T-helper 2 cell treated with Interferon-gamma antibody and Interleukin-4, amounts not matched to agents 100 ng/mL and 5 ng/mL, for 36 hours (primary cell): ENCODE data around the gene IL1A. TPM values are rescaled to one million over a fixed set of nuclear protein-coding genes. Genes with fewer than 3 reads are reported as not detected.

Experiments used
- intact Hi-C: fragments of 100-400 bp; cut with micrococcal nuclease; formaldehyde crosslinking; loops from one replicate; pipeline ENCODE4 v1.15.1; 2023
- total RNA-seq: library from RNA; stranded (reverse); gene quantifications from 2 replicates; pipeline ENCODE4 v1.2.3, GENCODE V29; 2022

Gene IL1A
- total RNA-seq, 1 donor from 2014 or later = 0.73 TPM

DNA sequence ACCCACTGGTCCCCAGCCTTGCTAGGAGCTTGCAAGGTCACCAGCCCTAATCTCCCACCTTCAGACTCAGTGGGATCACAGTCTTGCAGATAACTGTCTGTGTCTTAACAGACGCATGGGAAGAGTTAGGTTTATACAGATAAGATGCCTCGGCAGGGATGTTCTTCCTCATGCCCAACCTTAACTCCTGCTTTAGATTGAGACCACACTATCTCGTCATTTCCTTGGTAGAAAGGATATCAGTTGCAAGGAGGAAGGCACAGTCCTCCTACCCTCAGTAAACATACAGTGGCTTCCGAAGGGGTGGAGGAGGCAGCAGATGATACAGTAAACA lies 56.3 kb downstream of the IL1A start:
- intact Hi-C loops = no loop called here

DNA sequence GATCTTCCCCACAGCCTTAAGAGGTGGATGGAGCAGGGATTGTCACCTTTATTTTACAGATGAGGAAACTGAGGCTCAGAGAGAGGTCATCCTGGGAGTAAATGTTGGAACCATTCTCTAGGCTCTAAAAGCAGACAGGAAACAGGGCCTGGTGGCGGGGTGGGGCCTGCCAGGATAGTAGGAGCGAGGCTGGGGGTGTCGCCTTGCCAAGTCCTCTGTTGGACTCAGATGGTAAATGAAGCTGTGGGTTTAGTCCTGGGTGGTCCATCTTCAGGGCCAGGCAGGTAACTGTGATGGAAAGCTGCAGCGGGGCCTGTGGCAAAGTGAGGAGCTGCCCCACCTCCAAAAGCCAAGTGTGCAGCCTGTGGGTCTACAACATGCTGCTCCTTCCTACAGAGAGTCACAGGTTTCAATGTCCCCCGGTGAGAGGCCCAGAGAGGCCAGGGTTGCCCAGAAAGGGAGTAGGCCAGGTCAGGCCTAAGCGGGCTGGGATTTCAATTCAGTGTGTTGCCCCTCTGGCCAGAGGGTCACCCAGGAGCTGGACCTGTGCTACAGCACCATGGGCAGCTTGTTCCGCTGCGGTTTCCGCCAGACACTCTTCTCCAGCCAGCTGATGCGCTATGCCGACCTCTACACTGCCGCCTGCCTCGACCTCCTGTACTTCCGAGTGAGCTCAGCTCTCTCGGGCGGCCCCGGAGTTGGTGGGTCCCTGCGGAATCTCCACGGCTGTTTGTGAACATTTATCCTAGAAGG lies 56.8 kb downstream of the IL1A start:
- intact Hi-C loops = loop anchor here (2.0 kb wide), 2 partner anchors 37 to 247 kb away; partner anchors contain the start of gene CKAP2L

DNA sequence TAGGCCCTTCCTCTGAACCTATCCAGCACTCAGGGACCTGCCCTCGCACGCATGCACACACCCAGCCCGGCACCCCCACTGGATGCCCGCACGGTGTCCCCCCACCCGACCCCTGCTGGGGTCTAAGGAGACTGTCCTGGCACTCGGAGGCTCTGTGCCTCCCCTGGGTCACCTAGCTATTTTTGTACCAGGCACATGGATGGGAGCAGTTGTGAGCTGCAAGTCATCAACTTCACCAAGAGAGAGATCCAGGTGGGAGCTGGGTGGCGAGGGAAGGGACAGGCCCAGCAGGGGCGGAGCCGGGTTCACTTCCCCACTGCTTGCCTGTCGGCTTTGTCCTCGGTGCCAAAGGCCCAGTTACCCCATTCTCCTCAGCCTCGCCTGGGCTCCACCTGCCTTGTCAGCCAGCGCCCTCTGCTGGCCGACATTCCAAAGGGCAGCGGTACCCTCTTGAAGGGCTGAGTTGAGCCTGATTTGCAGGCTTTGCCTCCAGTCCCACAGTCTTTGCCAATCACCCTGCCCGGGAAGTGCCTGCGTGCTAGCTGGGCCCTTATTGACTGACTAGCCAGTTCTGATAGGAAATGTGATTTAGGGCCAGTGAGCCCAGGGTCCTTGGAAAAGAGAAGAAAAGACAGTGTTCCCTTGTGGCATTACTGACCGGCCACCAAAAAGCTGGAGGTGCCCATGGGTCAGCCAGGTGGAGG lies 57.7 kb downstream of the IL1A start:
- intact Hi-C loops = loop anchor here (1.0 to 2.0 kb wide), 7 partner anchors 35 to 246 kb away; partner anchors contain the start of genes CHCHD5, CKAP2L and SLC20A1

GRCh38 chr2:112725545-112726457 lies 58.5 kb downstream of the IL1A start:
- intact Hi-C loops = loop anchor here (1.0 to 2.0 kb wide), 7 partner anchors 34 to 245 kb away; partner anchors contain the start of genes CHCHD5, CKAP2L and SLC20A1

DNA sequence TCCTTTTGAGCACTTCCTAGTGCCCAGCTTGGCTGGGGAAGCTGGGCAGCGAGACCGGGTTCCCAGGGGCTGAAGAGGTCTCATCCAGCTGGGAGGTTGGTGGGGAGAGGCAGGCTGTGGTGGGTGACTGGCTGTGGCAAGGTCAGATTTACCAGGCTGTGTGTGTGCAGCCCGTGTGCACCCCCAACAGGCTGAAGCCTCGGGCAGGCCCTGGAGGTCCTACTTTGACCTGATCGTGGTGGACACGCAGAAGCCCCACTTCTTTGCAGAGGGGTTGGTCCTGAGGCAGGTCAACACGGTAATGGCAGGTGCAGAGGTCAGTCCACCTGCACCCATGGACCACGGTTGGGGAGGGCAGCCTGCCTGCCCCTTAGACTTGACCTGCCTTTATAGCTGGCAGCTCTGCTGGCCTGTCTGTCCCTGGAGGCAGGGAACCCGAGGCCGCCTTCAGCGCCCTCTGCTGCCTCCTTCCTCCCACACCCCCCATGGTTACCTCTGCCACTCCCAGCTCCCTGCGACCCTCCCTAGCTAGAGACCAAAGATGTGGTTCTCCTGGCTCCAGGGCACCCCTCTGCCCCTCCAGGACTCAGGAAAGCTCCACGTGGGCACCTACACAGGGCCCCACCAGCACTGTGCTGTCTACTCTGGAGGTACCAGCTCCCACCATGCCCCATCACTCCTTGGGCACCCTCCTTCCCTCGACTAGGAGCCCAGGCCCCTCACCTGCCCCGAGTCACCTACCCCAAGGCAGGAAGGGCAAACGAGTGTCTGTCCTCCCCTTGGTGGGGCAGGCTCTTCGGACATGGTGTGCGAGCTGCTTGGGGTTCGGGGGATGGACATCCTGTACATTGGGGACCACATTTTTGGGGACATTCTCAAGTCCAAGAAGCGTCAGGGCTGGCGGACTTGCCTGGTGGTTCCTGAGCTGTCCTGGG lies 59.4 kb downstream of the IL1A start:
- intact Hi-C loops = no loop called here

DNA sequence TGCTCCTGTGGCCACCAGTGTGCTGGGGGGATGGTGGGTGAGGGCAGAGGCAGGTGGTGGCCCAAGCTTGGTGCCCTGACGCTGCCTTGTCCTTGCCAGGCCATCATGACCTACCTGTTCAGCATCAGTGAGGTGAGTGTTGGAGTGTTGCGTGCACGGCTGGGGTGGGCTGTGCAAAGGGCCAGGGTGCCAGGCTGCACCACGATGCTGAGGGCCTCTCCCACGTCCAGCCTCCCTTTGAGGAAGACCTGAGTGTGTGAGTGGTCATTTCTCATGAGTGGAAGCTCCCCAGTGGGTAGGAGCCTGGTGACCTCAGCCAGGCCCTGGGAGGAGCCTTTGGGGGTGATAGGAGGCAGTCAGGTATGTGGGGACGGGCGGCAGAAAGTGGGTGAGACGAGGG lies 60.3 kb downstream of the IL1A start:
- intact Hi-C loops = no loop called here

Other genes with a start within 250 kb of the IL1A start
- gene POLR1B, start 242.0 kb downstream of the IL1A start, total RNA-seq = 45.3 and 46.9 TPM in 2 replicates
- 29.1 and 36.0 TPM in 2 replicates for gene CHCHD5, start 199.9 kb downstream of the IL1A start, total RNA-seq
- gene SLC20A1, start 138.6 kb downstream of the IL1A start, total RNA-seq = 156 and 161 TPM in 2 replicates
- gene NT5DC4, start 63.5 kb downstream of the IL1A start, total RNA-seq = not detected in 2 replicates
- 43.2 and 49.6 TPM in 2 replicates for gene CKAP2L, start 19.9 kb downstream of the IL1A start, total RNA-seq
- not detected in 2 replicates for gene IL1B, start 52.3 kb upstream of the IL1A start, total RNA-seq
- gene IL37, start 126.7 kb upstream of the IL1A start, total RNA-seq = not detected in 2 replicates
- not detected in 2 replicates for gene IL36G, start 193.5 kb upstream of the IL1A start, total RNA-seq
- 0.25 TPM in 1 of 2 replicates, not detected in the other for gene IL36A, start 221.0 kb upstream of the IL1A start, total RNA-seq